HG03280 (cell line): ENCODE data around the gene TMEM145.
"Not testable (repeated sequence)": the region's sequence is repeated elsewhere in the genome, so short reads cannot be mapped to it uniquely, and the experiment has no call there.

Experiments used
- ATAC-seq: cut with Tn5 transposase; IDR thresholded peaks from one replicate; pipeline ENCODE4 v1.9.1; 2021; ENCODE audit warnings: mild to moderate bottlenecking, moderate library complexity; ENCODE audit not compliant: unreplicated experiment

The TMEM145 gene

DNA sequence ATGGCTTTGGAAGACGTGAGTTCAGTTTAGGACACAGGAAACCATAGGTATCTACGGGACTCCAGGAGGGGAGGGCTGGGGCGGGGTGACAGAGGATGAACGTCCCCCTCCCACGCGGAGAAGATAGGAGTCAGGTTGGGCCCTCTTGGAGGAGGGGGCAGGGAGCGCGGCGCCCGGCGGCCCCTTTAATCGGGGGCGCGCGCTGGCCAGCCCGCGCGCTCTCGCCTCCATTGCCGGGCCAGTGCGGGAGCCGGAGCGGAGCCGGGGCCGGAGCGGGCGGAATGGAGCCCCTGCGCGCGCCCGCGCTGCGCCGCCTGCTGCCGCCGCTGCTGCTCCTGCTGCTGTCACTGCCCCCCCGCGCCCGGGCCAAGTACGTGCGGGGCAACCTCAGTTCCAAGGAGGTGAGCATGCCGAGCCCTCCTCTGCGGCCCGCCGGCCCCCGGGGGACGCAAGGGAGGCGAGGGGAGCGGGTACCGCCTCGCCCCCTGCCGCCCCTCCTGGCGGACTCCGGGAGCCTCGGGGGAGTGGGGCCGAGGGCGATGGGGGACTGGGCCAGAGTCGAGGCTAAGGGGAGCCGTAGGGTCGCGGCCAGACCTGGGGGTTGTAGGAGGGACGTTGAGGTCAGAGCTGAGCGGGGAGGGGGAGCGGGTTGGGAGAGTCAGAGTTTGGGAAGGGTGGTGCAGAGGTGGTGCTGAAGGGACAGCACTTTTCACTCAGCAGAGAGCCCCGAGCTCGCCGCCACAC lies at the start of gene TMEM145:
TSS of gene TMEM145 (plus strand) at position 214 of the 744 bp plus-strand sequence. CDS start at position 282, 68 bp downstream.
- ATAC-seq, result no peak

DNA sequence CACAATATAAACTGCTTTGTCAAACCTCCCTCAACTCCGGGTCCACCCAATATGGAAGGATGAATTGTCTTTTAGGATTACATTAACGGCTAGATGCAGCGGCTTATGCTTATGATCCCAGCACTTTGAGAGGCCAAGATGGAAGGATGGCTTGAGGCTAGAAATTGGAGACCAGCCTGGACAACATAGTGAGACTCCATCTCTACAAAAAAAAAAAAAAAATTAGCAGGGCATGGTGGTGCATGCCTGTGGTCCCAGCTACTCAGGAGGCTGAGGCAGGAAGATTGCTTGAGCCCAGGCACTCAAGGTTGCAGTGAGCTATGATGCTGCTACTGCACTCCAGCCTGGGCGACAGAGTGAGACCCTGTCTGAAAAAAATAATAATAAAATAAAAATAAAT lies 47.0 kb upstream of the TMEM145 start:
- ATAC-seq, result not testable (repeated sequence)

DNA sequence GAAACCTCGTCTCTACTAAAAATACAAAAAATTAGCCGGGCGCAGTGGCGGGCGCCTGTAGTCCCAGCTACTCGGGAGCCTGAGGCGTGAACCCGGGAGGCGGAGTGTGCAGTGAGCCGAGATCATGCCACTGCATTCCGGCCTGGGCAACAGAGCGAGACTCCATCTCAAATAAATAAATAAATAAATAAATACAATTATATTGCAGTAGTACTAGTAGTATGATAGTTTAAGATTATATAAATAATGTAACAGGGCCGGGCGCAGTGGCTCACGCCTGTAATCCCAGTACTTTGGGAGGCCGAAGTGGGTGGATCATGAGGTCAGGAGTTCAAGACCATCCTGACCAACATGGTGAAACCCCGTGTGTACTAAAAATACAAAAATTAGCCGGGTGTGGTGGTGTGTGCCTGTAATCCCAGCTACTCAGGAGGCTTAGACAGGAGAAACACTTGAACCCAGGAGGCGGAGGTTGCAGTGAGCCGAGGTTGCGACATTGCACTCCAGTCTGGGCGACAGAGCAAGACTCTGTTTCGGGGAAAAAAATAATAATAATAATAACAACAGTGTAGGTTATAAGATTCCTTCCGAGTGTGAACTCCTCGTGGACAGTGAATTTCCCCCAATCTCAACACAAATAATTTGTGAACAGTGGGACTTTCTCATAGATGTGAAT lies 46.0 kb upstream of the TMEM145 start:
- not testable (repeated sequence) for ATAC-seq

DNA sequence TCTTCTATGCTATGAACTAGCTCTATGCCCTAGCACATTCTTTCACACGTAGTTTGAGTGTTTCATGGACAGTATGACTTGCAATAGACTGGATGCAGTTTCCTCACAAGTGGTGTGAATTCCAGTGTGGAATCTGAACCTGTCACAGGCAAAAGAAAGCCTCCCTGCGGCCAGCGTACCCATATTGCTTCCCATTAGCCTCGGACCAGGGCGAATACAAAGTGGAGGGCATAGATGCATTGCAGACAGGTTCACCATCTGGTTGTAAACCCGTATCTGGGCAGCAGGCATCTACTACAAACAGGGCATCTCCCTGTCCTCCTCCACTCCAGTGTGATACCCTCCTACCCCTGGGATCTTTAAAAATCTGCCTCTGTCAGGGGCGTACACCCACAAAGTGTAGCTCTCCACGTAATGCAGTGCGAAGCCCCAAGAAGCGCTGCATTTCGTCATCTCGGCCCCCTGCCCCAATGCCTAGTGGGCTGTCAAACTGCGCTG lies 45.4 kb upstream of the TMEM145 start:
- no peak for ATAC-seq

DNA sequence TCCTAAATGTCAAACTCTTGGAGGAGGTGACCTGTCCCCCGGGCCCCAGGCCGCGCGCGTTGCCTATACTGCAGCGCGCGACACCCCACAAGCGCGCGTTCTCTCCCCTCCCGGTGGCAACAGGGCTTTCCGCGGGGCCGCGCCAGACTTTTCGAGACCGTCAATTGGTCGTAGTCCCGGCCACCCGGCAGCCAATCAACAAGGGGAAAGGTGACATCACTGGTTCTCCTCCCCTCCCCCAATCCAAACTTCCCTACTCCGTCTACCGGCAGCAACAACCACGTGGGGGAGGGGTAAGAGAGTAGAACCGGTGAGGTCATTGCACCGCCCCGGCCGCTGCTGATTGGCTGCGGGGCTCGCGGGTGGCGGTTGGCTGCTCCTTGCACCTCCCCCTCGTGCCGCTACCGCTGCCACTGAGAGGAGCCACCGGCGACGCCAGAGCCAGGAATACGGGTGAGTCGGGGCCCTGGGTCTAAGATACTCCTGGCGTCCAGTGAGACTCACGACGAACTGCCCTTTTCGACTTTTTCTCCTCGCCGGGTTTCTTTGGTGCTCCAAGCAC lies 44.9 kb upstream of the TMEM145 start:
- ATAC-seq, result peak; percentile 51

DNA sequence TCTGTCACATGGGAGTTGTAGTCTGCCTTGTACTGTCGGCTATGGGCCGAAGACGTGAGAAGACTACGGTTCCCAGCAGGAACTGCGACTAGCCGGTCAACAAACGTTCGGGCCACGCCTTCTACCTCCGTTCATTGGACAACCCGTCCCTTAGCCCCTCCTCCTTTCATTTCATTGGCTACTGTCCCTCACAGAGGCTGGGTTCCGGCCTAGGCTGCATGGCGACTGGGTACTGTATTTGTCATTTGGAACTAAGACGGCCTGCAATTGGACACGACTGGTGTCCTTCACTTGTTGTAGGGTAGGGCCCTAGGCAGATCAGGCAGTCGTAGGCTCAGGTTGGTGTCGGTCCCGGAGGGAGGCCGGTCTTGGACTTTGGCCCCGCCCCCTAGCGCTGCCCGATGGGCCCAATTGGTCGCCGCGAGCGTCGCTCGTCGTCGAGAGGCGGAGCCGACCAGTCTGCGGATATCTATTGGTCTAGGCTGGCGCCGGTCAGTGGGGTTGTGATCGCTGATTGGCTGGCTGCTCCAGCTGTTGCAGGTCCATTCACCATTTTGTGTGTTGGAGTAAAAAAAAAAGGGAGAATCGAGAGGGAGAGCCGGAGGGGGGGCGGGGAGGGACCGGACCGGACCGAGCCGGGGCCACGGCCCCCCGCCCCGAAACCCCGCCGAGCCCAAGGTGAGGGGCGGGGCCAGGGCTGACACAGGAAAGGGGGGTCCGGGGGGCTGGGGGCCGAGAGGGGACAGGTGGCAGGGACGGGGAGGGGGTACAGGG lies 44.2 kb upstream of the TMEM145 start, which contains the start of gene CIC:
TSS of gene CIC (plus strand) at position 549 of the 774 bp plus-strand sequence. CDS start 2,532 bp downstream, outside the sequence.
- ATAC-seq, result peak; percentile 77

DNA sequence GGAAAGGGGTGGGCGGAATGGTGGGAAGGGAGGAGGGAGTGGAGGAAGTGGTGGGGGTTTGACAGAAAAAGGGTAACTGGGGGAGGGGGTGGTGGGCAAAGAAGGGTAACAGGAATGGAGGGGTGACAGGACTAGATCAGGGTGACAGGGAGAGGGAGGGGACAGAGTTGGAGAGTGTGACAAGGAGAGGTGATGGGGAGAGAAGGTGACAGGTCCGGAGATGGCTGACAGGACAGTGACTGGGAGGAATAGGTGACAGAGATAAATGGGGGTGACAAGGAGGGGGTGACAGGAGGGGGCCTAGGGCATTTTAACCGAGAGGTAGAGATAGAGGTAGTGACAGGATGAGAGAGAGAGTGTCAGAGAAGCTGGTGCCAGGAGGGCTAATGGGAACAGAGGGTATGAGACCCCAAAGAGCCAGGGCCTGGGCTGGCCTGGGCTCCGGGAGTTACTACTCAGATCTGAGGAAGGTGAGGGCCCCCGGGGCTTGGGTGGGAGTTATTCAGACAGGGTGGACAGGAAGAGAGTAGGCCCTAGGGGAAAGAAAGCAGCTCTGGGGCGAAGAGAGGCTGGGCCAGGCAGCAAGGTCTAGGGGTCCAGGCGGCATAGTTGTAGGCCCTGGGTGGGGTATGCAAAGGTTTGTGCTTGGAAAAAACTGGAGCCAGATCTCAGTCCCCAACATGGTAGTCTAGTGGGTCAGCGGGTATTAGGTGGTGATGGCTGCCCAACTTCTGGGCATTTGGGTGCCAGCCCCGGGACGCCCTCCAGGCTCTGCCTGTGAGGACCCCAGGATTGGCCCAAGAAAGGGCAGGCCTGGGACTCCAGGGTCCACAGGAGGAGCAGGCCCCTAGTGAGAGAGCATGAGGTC lies 43.4 kb upstream of the TMEM145 start:
- no peak for ATAC-seq

DNA sequence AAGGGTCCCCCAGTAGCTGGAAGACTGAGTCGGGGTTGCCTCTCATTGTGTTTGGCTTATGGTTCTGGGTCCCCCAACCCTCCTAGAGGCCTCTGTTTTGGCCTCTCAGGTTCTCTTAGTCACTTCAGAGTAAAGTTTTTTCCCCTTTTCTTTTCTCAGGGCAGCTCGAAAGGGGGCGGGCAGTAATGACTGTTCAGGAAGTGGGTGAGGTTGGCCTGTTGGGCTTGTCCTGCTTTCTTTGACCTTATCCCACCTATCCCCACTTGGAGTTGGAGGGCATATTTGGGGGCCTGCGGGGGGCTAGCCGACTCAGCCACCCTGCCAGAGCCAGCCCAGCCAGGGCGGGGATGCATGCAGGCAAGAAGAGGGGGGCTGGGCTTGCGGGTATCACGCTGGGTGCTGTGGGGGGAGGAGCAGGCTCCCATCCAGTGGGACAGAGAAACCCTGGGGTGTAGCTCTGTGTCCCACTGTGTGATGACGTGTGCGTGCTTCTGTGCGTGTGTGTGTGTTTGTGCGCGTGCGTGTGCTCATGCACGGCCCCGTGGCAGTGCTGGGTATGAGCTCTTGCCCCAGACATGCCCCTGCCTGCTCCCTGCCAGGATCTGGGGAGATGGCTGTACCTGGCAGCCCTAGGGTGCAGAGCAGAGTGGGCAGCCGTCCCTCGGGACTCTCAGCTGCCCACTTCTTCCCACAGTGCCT lies 42.6 kb upstream of the TMEM145 start:
- ATAC-seq, result no peak

DNA sequence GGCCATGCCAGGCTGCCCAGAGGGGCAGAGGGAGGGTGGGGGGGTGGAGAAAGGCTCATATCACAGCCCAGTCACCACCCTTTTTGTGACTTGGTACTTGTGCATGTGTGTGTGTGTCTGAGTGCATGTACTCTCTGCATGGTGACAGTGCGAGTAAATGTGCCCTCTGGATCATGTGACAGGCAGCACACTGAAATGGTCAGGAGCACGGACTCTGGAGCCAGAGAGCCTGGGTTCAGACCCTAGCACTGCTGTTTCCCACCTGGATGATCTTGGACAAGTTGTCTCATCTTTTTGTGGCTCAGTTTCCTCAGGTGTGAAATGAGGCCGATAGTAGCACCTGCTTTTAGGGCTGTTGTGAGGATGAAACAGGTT lies 42.1 kb upstream of the TMEM145 start:
- ATAC-seq, result no peak

DNA sequence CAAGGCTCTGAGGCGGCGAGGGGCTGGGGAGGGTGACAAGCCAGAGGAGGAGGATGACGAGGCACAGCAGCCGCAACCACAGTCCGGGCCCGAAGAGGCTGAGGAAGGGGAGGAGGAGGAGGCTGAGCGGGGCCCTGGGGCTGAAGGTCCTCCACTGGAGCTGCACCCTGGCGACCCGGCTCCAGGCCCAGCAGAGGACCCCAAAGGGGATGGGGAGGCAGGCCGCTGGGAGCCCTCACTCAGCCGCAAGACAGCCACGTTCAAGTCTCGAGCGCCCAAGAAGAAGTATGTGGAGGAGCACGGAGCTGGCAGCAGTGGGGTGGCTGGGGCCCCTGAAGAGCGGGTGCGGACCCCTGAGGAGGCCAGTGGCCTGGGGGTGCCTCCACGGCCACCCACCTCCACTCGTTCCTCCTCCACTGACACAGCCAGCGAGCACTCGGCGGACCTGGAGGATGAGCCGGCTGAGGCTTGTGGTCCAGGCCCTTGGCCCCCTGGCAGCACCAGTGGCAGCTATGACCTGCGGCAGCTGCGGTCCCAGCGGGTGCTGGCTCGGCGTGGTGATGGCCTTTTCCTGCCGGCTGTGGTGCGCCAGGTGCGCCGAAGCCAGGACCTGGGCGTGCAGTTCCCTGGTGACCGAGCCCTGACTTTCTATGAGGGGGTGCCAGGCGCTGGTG lies 41.1 kb upstream of the TMEM145 start:
- no peak for ATAC-seq

DNA sequence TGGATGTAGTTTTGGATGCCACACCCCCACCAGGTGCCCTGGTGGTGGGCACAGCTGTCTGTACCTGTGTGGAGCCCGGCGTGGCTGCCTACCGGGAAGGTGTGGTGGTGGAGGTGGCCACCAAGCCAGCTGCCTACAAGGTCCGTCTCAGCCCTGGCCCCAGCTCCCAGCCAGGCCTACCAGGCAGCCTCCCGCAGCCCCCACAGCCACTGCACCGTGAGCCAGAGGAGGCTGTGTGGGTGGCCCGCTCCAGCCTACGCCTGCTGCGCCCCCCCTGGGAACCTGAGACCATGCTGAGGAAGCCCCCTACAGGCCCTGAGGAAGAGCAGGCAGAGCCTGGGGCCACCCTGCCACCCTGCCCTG lies 40.6 kb upstream of the TMEM145 start:
- ATAC-seq, result no peak

DNA sequence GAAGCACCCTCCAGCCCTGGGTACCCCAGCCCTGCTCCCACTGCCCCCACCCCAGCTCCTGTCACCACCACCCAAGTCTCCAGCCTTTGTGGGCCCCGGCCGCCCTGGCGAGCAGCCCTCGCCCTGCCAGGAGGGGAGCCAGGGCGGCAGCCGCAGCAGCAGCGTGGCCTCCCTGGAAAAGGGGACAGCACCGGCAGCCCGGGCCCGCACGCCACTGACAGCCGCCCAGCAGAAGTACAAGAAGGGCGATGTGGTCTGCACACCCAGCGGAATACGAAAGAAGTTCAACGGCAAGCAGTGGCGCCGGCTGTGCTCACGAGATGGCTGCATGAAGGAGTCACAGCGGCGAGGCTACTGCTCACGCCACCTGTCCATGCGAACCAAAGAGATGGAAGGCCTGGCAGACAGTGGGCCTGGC lies 40.1 kb upstream of the TMEM145 start:
- no peak for ATAC-seq

DNA sequence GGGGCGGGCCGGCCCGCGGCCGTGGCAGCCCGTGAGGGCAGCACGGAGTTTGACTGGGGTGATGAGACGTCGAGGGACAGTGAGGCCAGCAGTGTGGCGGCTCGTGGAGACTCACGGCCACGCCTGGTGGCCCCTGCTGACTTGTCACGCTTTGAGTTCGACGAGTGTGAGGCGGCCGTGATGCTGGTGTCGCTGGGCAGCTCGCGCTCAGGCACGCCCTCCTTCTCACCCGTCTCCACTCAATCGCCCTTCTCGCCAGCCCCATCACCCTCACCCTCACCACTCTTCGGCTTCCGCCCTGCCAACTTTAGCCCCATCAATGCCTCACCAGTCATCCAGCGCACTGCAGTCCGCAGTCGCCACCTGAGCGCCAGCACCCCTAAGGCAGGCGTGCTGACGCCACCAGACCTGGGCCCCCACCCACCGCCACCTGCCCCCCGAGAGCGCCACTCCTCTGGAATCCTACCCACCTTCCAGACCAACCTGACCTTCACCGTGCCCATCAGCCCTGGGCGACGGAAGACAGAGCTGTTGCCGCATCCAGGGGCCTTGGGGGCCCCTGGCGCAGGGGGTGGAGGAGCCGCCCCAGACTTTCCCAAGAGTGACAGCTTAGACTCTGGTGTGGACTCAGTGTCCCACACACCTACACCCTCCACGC lies 39.6 kb upstream of the TMEM145 start:
- no peak for ATAC-seq

DNA sequence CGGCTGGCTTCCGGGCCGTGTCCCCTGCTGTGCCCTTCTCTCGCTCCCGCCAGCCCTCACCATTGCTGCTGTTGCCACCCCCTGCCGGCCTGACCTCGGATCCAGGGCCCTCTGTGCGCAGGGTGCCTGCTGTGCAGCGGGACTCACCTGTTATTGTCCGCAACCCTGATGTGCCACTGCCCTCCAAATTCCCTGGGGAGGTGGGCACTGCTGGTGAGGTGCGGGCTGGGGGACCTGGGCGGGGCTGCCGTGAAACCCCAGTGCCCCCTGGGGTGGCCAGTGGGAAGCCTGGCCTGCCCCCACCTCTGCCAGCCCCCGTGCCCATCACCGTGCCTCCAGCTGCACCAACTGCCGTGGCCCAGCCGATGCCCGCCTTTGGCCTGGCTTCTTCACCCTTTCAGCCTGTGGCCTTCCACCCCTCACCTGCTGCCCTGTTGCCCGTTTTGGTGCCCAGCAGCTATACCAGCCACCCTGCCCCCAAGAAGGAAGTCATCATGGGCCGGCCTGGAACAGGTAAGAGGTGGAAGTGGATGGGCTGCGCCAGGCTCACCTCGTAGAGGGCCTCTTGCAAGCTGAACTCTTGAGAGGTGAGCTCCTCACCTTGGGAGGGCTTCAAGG lies 38.9 kb upstream of the TMEM145 start:
- ATAC-seq, result no peak

DNA sequence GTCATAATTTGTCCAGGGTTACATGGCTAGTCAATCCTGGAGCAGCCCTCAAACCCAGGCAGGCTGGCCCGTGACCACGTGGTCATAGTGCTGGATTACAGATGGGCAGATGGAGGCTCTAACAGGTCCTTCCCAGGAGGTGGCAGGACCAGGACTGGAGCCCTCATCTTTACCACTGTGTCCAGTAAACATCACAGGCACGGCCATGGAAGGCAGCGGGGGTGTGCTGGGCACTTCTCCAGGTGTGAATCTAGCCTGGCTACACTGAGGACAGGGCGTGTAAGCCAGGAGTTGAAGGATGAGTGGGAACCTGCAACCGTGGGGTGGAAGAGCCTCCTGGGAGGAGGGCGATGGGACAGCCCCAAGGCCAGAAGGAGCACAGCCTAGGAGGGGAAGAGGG lies 38.0 kb upstream of the TMEM145 start:
- ATAC-seq, result no peak

DNA sequence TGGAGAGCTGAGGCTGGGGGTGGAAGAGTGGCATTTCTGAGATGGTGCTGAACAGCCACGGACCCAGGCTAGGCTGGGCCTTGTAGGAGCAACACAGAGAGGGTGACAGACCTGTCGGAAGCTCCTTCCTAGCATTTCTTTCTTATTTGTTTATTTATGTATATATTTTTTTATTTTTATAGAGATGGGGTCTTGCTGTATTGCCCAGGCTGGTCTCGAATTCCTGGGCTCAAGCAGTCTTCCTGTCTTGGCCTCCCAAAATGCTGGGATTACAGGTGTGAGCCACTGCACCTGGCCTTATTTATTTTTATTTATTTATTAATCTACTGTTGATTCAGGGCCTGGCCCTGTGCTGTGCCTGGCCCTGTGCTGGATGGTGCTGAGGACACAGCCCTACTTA lies 37.6 kb upstream of the TMEM145 start:
- no peak for ATAC-seq

DNA sequence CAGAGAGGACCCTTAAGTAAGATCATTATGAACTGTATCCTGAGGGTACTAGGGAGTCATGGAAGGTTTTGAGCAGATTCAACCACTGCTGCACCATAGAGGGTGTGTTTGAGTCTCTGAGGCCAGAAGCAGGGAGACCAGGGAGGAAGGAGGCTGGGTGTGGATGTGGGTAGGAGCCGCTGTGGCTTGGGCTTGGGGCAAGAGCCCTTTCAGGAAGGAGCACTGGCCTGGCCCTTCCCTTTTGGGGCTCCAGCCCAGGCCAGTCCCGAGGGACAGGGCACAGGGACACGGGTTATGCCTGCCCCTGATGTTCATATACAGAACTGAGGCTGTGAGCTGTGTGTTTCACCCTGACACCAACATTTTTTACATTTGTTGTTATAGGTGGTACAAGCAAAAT lies 36.8 kb upstream of the TMEM145 start:
- ATAC-seq, result no peak

DNA sequence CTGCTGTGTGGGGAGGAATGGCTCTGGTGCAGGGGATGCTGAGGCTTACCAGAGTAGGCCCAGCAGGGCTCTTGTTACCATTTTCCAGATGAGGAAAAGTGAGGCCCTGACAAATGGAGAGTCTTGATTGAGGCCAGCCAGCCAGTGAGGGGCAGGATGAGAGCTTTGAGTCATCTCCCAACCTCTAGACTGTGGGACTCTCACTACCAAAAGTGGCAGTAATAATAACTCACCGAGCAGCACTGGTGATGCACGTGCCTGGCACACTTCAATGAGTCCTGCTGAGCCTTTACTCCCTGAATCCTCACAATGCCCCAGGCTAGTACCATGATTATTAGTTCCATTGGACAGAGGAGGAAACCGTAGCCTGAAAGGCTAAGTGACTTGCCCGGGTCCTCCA lies 36.3 kb upstream of the TMEM145 start:
- no peak for ATAC-seq
